ENCODE measurements around the gene TRABD.
A peak's percentile ranks its signal among the peaks of the same experiment; 100 is the strongest.
"Not testable (repeated sequence)": the region's sequence is repeated elsewhere in the genome, so short reads cannot be mapped to it uniquely, and the experiment has no call there.

Gene TRABD

GRCh38 chr22:50189849-50190181, 4.1 kb downstream of the TRABD start:
- DNase-seq, result no peak

GRCh38 chr22:50190182-50190940, 4.6 kb downstream of the TRABD start:
- peak; percentile 62 to 64 for DNase-seq

- peak; percentile 54 to 95 for DNase-seq
Observed at GRCh38 chr22:50190941-50191741, 5.4 kb downstream of the TRABD start.

- DNase-seq, result peak in 1 of 2 donors; percentile 47
Observed at GRCh38 chr22:50192436-50193204, 6.9 kb downstream of the TRABD start.

GRCh38 chr22:50193621-50194020, 7.9 kb downstream of the TRABD start:
- no peak for DNase-seq

GRCh38 chr22:50194037-50194805, 8.5 kb downstream of the TRABD start:
- DNase-seq, result no peak

- DNase-seq, result no peak
Observed at GRCh38 chr22:50196256-50196655, 10.5 kb downstream of the TRABD start.

GRCh38 chr22:50197000-50197800, 11.5 kb downstream of the TRABD start:
- no peak for DNase-seq

- DNase-seq, result no peak
Observed at GRCh38 chr22:50197856-50198623, 12.3 kb downstream of the TRABD start.

- DNase-seq, result no peak
Observed at GRCh38 chr22:50198624-50199017, 12.9 kb downstream of the TRABD start.

- no peak for DNase-seq
Observed at GRCh38 chr22:50199251-50199721, 13.6 kb downstream of the TRABD start.

- DNase-seq, result no peak
Observed at GRCh38 chr22:50199829-50200460, 14.2 kb downstream of the TRABD start.

- DNase-seq, result peak; percentile 75 to 77
Observed at GRCh38 chr22:50200461-50201190, 14.9 kb downstream of the TRABD start, which contains the start of gene SELENOO. SELENOO (plus strand) TSS chr22:50201011; CDS start chr22:50201037, 26 bp downstream.

GRCh38 chr22:50201191-50202129, 15.7 kb downstream of the TRABD start:
- DNase-seq, result no peak

GRCh38 chr22:50202130-50202666, 16.5 kb downstream of the TRABD start:
- no peak for DNase-seq

- DNase-seq, result no peak
Observed at GRCh38 chr22:50203288-50203687, 17.6 kb downstream of the TRABD start.

GRCh38 chr22:50204571-50204970, 18.9 kb downstream of the TRABD start:
- no peak for DNase-seq

- DNase-seq, result not testable (repeated sequence)
Observed at GRCh38 chr22:50204998-50205397, 19.3 kb downstream of the TRABD start.
